ENCODE measurements around the gene C1QTNF9. TPM values are rescaled to one million over a fixed set of nuclear protein-coding genes. Genes with fewer than 3 reads are reported as not detected.

Gene C1QTNF9
- total RNA-seq, 1 donor from 2014 or later = not detected

GRCh38 chr13:24299488-24300114 lies 9.8 kb upstream of the C1QTNF9 start:
- no peak for DNase-seq
- Mint-ChIP-seq H3K27ac (ENCODE audit: unreplicated experiment) (no peak overlapping the region), H3K4me3 (ENCODE audit: unreplicated experiment) (peak overlapping the region; percentile 20), H3K36me3 (ENCODE audit: unreplicated experiment) (no peaks in the 10 kb centered on the region), H3K4me1 (ENCODE audit: low read depth, unreplicated experiment) (no peaks in the 10 kb centered on the region), H3K9me3 (ENCODE audit: unreplicated experiment) (peaks cover 2% of the 10 kb centered on the region), H3K27me3 (ENCODE audit: unreplicated experiment) (peaks cover 2% of the 10 kb centered on the region)
- no peak for TF ChIP-seq CTCF (IDR thresholded peaks at IDR 0.05; ENCODE audit: partially characterized antibody, unreplicated experiment)

- H3K4me3 Mint-ChIP-seq (ENCODE audit: unreplicated experiment) = no peak overlapping the region
- peaks cover 2% of the 10 kb centered on the region for H3K9me3 Mint-ChIP-seq (ENCODE audit: unreplicated experiment)
- TF ChIP-seq CTCF (IDR thresholded peaks at IDR 0.05; ENCODE audit: partially characterized antibody, unreplicated experiment) = no peak
- no peaks in the 10 kb centered on the region for H3K4me1 Mint-ChIP-seq (ENCODE audit: low read depth, unreplicated experiment)
- no peak for DNase-seq
- no peaks in the 10 kb centered on the region for H3K36me3 Mint-ChIP-seq (ENCODE audit: unreplicated experiment)
- H3K27me3 Mint-ChIP-seq (ENCODE audit: unreplicated experiment) = peaks cover 2% of the 10 kb centered on the region
- H3K27ac Mint-ChIP-seq (ENCODE audit: unreplicated experiment) = no peak overlapping the region
These were observed 7.9 kb upstream of the C1QTNF9 start for GRCh38 chr13:24301434-24301833.

- no peaks in the 10 kb centered on the region for H3K36me3 Mint-ChIP-seq (ENCODE audit: unreplicated experiment)
- no peak overlapping the region for H3K27ac Mint-ChIP-seq (ENCODE audit: unreplicated experiment)
- H3K4me1 Mint-ChIP-seq (ENCODE audit: low read depth, unreplicated experiment) = no peaks in the 10 kb centered on the region
- no peak for DNase-seq
- TF ChIP-seq CTCF (IDR thresholded peaks at IDR 0.05; ENCODE audit: partially characterized antibody, unreplicated experiment) = no peak
- H3K4me3 Mint-ChIP-seq (ENCODE audit: unreplicated experiment) = no peak overlapping the region
- H3K27me3 Mint-ChIP-seq (ENCODE audit: unreplicated experiment) = peaks cover 2% of the 10 kb centered on the region
- H3K9me3 Mint-ChIP-seq (ENCODE audit: unreplicated experiment) = peaks cover under 1% of the 10 kb centered on the region
These were observed 7.5 kb upstream of the C1QTNF9 start for GRCh38 chr13:24301911-24302310.

GRCh38 chr13:24304620-24305019 lies 4.8 kb upstream of the C1QTNF9 start:
- H3K4me1 Mint-ChIP-seq (ENCODE audit: low read depth, unreplicated experiment) = peaks cover 1% of the 10 kb centered on the region
- H3K9me3 Mint-ChIP-seq (ENCODE audit: unreplicated experiment) = peaks cover 3% of the 10 kb centered on the region
- no peak for DNase-seq
- H3K36me3 Mint-ChIP-seq (ENCODE audit: unreplicated experiment) = no peaks in the 10 kb centered on the region
- TF ChIP-seq CTCF (IDR thresholded peaks at IDR 0.05; ENCODE audit: partially characterized antibody, unreplicated experiment) = no peak
- no peak overlapping the region for H3K27ac Mint-ChIP-seq (ENCODE audit: unreplicated experiment)
- H3K27me3 Mint-ChIP-seq (ENCODE audit: unreplicated experiment) = peaks cover 2% of the 10 kb centered on the region
- H3K4me3 Mint-ChIP-seq (ENCODE audit: unreplicated experiment) = no peak overlapping the region

GRCh38 chr13:24306632-24307031 lies 2.7 kb upstream of the C1QTNF9 start:
- peaks cover 1% of the 10 kb centered on the region for H3K4me1 Mint-ChIP-seq (ENCODE audit: low read depth, unreplicated experiment)
- no peak for TF ChIP-seq CTCF (IDR thresholded peaks at IDR 0.05; ENCODE audit: partially characterized antibody, unreplicated experiment)
- DNase-seq = no peak
- peaks cover 3% of the 10 kb centered on the region for H3K9me3 Mint-ChIP-seq (ENCODE audit: unreplicated experiment)
- no peak overlapping the region for H3K27ac Mint-ChIP-seq (ENCODE audit: unreplicated experiment)
- no peak overlapping the region for H3K4me3 Mint-ChIP-seq (ENCODE audit: unreplicated experiment)
- H3K27me3 Mint-ChIP-seq (ENCODE audit: unreplicated experiment) = peaks cover 2% of the 10 kb centered on the region
- no peaks in the 10 kb centered on the region for H3K36me3 Mint-ChIP-seq (ENCODE audit: unreplicated experiment)
